PC-3 (cell line): Measurements from ENCODE around the gene SPINDOC. TPM values are rescaled to one million over a fixed set of nuclear protein-coding genes. Genes with fewer than 3 reads are reported as not detected.

ENCODE experiments used
- ATAC-seq: fragments of 200-7000 bp; cut with Tn5 transposase; 2 replicates; pipeline ENCODE4 v1.9.1; 2020; ENCODE audit warnings: mild to moderate bottlenecking, moderate library complexity
- BruUV-seq: library from RNA; stranded (reverse); fragments of 400-500 nt; replicated peaks from 2 replicates; lab custom pipeline; 2021; lab: Mats Ljungman, UMichigan
- CTCF ChIA-PET: fragments of 300-600 bp; sonication (Branson Sonifier 250); formaldehyde crosslinking; loops from one replicate; lab custom pipeline; 2022; ENCODE audit warnings: antibody characterized with exemption; lab: Charles Lee
- POLR2A ChIA-PET: fragments of 300-600 bp; sonication (Branson Sonifier 250); formaldehyde crosslinking; loops from one replicate; lab custom pipeline; 2022; ENCODE audit warnings: antibody characterized with exemption; ENCODE audit not compliant: unreplicated experiment; lab: Charles Lee
- DNase-seq: peaks from one replicate; pipeline ENCODE4 v3.0.0-alpha.2; 2015
- H2AFZ ChIP-seq: fragments of 300-600 bp; sonication (generic); 2 replicates; pipeline ENCODE4 v1.6.0; 2016; ENCODE audit warnings: antibody characterized with exemption, low read length
- H3F3A ChIP-seq: fragments of 300-600 bp; sonication (generic); one replicate; pipeline ENCODE4 v1.6.0; 2017; ENCODE audit warnings: antibody characterized with exemption, low read length, control low read depth, mild to moderate bottlenecking; ENCODE audit not compliant: unreplicated experiment
- H3K27ac ChIP-seq: fragments of 300-600 bp; sonication (generic); 2 replicates; pipeline ENCODE4 v1.5.1; 2016; ENCODE audit warnings: mild to moderate bottlenecking, low read length
- H3K27me3 ChIP-seq: fragments of 300-600 bp; sonication (generic); 2 replicates; pipeline ENCODE4 v1.6.1; 2016; ENCODE audit warnings: low read length, mixed read lengths
- H3K36me3 ChIP-seq: fragments of 300-600 bp; sonication (generic); 2 replicates; pipeline ENCODE4 v1.6.1; 2016; ENCODE audit warnings: low read depth, mixed run types, low read length, mixed read lengths
- H3K4me1 ChIP-seq: fragments of 300-600 bp; sonication (generic); 2 replicates; pipeline ENCODE4 v1.5.1; 2016; ENCODE audit warnings: low read length; ENCODE audit not compliant: insufficient read depth
- H3K4me2 ChIP-seq: fragments of 300-600 bp; sonication (generic); 2 replicates; pipeline ENCODE4 v1.6.0; 2016; ENCODE audit warnings: low read length
- H3K4me3 ChIP-seq: fragments of 300-600 bp; sonication (generic); 2 replicates; pipeline ENCODE4 v1.5.1; 2016; ENCODE audit warnings: mild to moderate bottlenecking, low read length, mixed read lengths
- H3K79me2 ChIP-seq: fragments of 300-600 bp; sonication (generic); 2 replicates; pipeline ENCODE4 v1.6.1; 2017; ENCODE audit warnings: low read length, mixed read lengths
- H3K9ac ChIP-seq: fragments of 300-600 bp; sonication (generic); 2 replicates; pipeline ENCODE4 v1.6.0; 2016; ENCODE audit warnings: mild to moderate bottlenecking, low read length
- H3K9me2 ChIP-seq: fragments of 300-600 bp; sonication (generic); replicated peaks from 2 replicates; pipeline ENCODE4 v1.6.1; 2016; ENCODE audit warnings: mixed run types, low read length, mixed read lengths
- H3K9me3 ChIP-seq: fragments of 300-600 bp; sonication (generic); 2 replicates; pipeline ENCODE4 v1.6.1; 2016; ENCODE audit warnings: low read length, mixed read lengths
- H4K20me1 ChIP-seq: fragments of 300-600 bp; sonication (generic); 2 replicates; pipeline ENCODE4 v1.6.1; 2016; ENCODE audit warnings: low read length, mixed read lengths
- EZH2 ChIP-seq: fragments of 300-600 bp; sonication (generic); IDR thresholded peaks from one replicate; pipeline ENCODE4 v1.6.1; 2017; ENCODE audit warnings: antibody characterized with exemption, mild to moderate bottlenecking, low read length; ENCODE audit not compliant: unreplicated experiment
- EZH2phosphoT487 ChIP-seq: fragments of 300-600 bp; sonication (generic); IDR thresholded peaks from 2 replicates; pipeline ENCODE4 v1.6.1; 2018; ENCODE audit warnings: mild to moderate bottlenecking, antibody characterized with exemption, low read length, borderline replicate concordance
- intact Hi-C: fragments of 100-400 bp; cut with micrococcal nuclease; formaldehyde crosslinking; loops from 2 replicates; pipeline ENCODE4 v1.9.0; 2023
- total RNA-seq: library from RNA; depleted of rRNA; stranded (reverse); fragments of >200 nt; gene quantifications from 2 replicates; pipeline ENCODE4 v1.2.3, GENCODE V29; 2014
- TF ChIP-seq, protein P1 (sequence below): fragments of 300-600 bp; sonication (generic); conservative IDR thresholded peaks from 2 replicates; pipeline ENCODE4 v1.5.1; 2017; ENCODE audit warnings: antibody characterized with exemption, low read depth, mild to moderate bottlenecking, low read length

SPINDOC gene
- total RNA-seq, 1 experiment from 2014 or later: 61.5 TPM

DNA sequence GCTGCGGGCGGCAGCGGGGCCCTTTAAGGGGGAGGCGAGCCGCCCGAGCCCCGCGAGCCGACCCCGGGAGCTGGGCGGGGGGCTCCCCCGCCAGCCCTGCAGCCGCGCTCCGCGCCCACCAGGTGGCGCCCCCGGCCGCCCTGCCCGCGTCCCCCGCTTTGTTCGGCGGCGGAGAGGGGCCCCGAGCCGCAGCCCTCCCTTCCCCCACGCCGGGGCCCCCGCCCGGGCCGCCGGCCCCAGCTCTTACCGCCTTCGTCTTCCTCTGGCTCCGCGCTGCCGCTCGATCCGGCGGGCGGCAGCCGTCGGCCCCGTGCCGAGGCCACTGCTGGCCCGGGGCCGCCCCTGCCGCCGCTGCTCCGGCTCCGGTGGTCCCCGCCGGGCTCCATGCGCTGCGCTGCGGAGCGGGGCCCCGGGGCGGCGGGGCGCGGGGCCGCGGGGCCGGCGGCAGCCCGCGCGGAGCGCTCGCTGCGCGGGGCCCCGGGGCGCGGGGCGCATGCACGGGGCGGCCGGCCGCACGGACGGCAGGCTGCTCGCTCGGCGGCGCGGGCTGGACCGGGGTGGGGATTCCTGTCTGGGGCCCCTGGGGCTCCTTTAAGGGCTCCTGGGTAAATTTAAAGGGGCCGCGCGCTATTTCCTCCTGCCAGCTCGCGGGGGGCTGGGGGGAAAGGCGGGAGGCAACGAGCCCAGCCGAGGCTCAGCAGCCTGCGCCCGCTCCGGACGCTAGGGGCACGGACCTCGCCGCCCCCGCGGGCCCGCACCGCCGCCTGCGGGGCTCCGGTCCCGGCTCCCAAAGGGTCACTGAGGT lies 44.8 kb upstream of the SPINDOC start, which contains the start of gene ZFTA:
Gene ZFTA (minus strand): TSS at position 539 of the 805 bp plus-strand sequence. CDS start 153 bp downstream, at position 386.
- ChIA-PET POLR2A (interaction anchor here (0.6 kb wide), 2 partner anchors 54 to 1973 kb away, joined by 3 to 18 read pairs; no protein-coding TSS in a partner anchor), CTCF (interaction anchor here (0.6 to 1.7 kb wide), 4 partner anchors 69 to 193 kb away, joined by 3 to 7 read pairs (median 4); no protein-coding TSS in a partner anchor)
- ATAC-seq: peak; percentile 59
- Histone ChIP-seq H3K27ac (no peak within 1 kb of the TSS), H3K4me2 (peak within 1 kb of the TSS; percentile 100), H3K4me3 (peak within 1 kb of the TSS; percentile 100), H3K9me3 (no peaks in the 10 kb centered on the region), H4K20me1 (peaks cover 13% of the 10 kb centered on the region), H3K9me2 (no peaks in the 10 kb centered on the region), H3K36me3 (no peaks in the 10 kb centered on the region), H3K27me3 (no peaks in the 10 kb centered on the region), H3K9ac (peak within 1 kb of the TSS; percentile 70), H3F3A (peaks cover 7% of the 10 kb centered on the region), H2AFZ (peak within 1 kb of the TSS; percentile 87), H3K4me1 (peaks cover 9% of the 10 kb centered on the region; the same call in 1 of the 2 replicates), H3K79me2 (peaks cover 21% of the 10 kb centered on the region)
- intact Hi-C loops: loop anchor here (1.0 to 10.0 kb wide), 3 partner anchors 46 to 376 kb away; no protein-coding TSS in a partner anchor
- BruUV-seq: no TSS peak
- TF ChIP-seq, protein P1, sequence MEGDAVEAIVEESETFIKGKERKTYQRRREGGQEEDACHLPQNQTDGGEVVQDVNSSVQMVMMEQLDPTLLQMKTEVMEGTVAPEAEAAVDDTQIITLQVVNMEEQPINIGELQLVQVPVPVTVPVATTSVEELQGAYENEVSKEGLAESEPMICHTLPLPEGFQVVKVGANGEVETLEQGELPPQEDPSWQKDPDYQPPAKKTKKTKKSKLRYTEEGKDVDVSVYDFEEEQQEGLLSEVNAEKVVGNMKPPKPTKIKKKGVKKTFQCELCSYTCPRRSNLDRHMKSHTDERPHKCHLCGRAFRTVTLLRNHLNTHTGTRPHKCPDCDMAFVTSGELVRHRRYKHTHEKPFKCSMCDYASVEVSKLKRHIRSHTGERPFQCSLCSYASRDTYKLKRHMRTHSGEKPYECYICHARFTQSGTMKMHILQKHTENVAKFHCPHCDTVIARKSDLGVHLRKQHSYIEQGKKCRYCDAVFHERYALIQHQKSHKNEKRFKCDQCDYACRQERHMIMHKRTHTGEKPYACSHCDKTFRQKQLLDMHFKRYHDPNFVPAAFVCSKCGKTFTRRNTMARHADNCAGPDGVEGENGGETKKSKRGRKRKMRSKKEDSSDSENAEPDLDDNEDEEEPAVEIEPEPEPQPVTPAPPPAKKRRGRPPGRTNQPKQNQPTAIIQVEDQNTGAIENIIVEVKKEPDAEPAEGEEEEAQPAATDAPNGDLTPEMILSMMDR: peak; percentile 45
- TF ChIP-seq EZH2: no peak
- peak; percentile 64 for DNase-seq

DNA sequence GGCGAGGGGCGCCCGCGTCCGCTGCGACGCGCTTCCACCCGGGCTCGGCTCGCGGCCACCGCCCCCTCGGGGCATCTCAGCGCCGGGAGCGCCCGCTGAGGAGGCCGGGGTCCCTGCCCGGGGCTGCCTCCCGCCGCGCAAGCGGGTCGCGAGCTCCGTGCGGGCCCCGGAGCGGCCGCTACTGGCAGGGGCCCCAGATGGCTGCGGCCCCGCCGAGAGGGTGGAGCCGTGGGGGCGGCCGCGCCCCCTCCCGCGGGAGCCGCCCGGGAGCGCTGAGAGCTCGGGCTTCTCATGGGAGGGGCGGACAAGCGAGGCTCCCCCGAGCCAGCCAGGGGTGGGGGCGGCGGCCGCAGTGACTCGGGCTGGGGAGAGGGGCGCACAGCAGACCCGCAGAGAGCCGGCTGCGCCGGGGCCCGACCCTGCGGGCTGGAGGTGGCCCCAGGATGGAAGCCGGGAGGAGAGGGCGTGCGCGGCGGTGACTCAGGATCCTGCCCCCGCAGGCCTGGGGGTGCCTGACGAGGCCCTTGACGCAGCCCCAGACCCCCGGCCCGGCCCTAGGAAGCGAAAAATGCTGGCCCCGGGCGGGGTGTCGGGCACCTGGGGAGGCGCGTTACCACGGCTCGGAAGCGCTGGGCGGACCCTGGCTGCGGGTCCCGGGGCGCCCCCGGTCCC lies 44.1 kb upstream of the SPINDOC start:
- BruUV-seq: no TSS peak
- ChIA-PET CTCF (interaction anchor here (0.6 to 0.7 kb wide), 2 partner anchors 177 to 193 kb away, joined by 3 to 5 read pairs; no protein-coding TSS in a partner anchor), POLR2A (no interaction called here)
- H3K36me3 ChIP-seq: no peaks in the 10 kb centered on the region
- no peaks in the 10 kb centered on the region for H3K27me3 ChIP-seq
- peaks cover 9% of the 10 kb centered on the region; the same call in 1 of the 2 replicates for H3K4me1 ChIP-seq
- DNase-seq (peak; percentile 46), ATAC-seq (peak; percentile 37)
- H3F3A ChIP-seq: peaks cover 7% of the 10 kb centered on the region
- H3K4me2 ChIP-seq: peak overlapping the region; percentile 83
- H2AFZ ChIP-seq: peak overlapping the region; percentile 87
- peak overlapping the region; percentile 48; the same call in 1 of the 2 replicates for H3K9ac ChIP-seq
- H3K79me2 ChIP-seq: peaks cover 21% of the 10 kb centered on the region
- intact Hi-C loops: loop anchor here (5.0 to 10.0 kb wide), 2 partner anchors 178 to 376 kb away; no protein-coding TSS in a partner anchor
- H3K9me3 ChIP-seq: no peaks in the 10 kb centered on the region
- H3K9me2 ChIP-seq: no peaks in the 10 kb centered on the region
- peak overlapping the region; percentile 85 for H3K4me3 ChIP-seq
- TF ChIP-seq EZH2 (no peak), EZH2phosphoT487 (no peak)
- TF ChIP-seq, protein P1: no peak
- H4K20me1 ChIP-seq: peaks cover 13% of the 10 kb centered on the region
- no peak overlapping the region for H3K27ac ChIP-seq
